GM12878 (cell line): ENCODE results near the gene TRIM60. TPM values are rescaled to one million over a fixed set of nuclear protein-coding genes. Genes with fewer than 3 reads are reported as not detected.

ENCODE experiments used
- FOS ChIP-seq: IDR thresholded peaks from 3 replicates; pipeline ENCODE4 v1.6.1; 2011; ENCODE audit warnings: borderline replicate concordance; ENCODE audit not compliant: insufficient read length; ENCODE audit errors: extremely low read depth
- HDGF ChIP-seq: fragments of 450-650 bp; IDR thresholded peaks from 2 replicates; pipeline ENCODE4 v1.6.1; 2016; ENCODE audit warnings: antibody characterized with exemption
- POLR2A ChIP-seq: IDR thresholded peaks from 2 replicates; pipeline ENCODE4 v1.6.1; 2011; ENCODE audit warnings: low read depth, mild to moderate bottlenecking, low read length
- polyA plus RNA-seq, 11 experiments: library from polyadenylated mRNA; depleted of rRNA in 4 of 11; unstranded in 6 of 11; stranded (reverse) in 5 of 11; fragments of >200 nt; fragmentation: Nextera tagmentation in 4 of 11; fragmentation: Illumina TruSeq in 1 of 11; extraction: Ambion mirVana in 4 of 11; extraction: Trizol in 1 of 11; gene quantifications; 1 replicate in 1 of 11; 2 replicates in 10 of 11; pipeline versions ENCODE4 v1.2.1 to v1.2.3, GENCODE V29; 2011 to 2016; ENCODE audit warnings: inconsistent platforms in 2 of 11, missing spikeins in 2 of 11, low read depth in 1 of 11
- total RNA-seq, 4 experiments: library from RNA; depleted of rRNA in 3 of 4; stranded (reverse); fragments of >200 nt in 3 of 4; fragmentation: Illumina TruSeq in 1 of 4; extraction: Trizol in 1 of 4; gene quantifications; 2 replicates each; pipeline versions ENCODE4 v1.2.1 to v1.2.3, GENCODE V29; 2013 to 2021
- TF ChIP-seq, protein P1 (sequence below): fragments of 150-350 bp; IDR thresholded peaks from 2 replicates; pipeline ENCODE4 v1.6.1; 2016; ENCODE audit warnings: low read depth, low read length
- TF ChIP-seq, protein P2 (sequence below): IDR thresholded peaks from 2 replicates; pipeline ENCODE4 v1.6.1; 2012; ENCODE audit warnings: low read depth, low read length, improper control_type of control experiment
- TF ChIP-seq, protein P3 (sequence below): IDR thresholded peaks from 2 replicates; pipeline ENCODE4 v1.6.1; 2011; ENCODE audit warnings: low read depth, mild to moderate bottlenecking, low read length, moderate library complexity, borderline replicate concordance; ENCODE audit errors: extremely low read depth
- TF ChIP-seq, protein P4 (sequence below): fragments of 450-650 bp; formaldehyde crosslinking; IDR thresholded peaks from 2 replicates; pipeline ENCODE4 v1.4.0; 2020; ENCODE audit warnings: mild to moderate bottlenecking, moderate library complexity

TRIM60 gene
- total and polyA plus RNA-seq, 10 of the 15 experiments (the other 5 are each of a cell fraction or from before 2014, with no cell fraction given), result not detected

DNA sequence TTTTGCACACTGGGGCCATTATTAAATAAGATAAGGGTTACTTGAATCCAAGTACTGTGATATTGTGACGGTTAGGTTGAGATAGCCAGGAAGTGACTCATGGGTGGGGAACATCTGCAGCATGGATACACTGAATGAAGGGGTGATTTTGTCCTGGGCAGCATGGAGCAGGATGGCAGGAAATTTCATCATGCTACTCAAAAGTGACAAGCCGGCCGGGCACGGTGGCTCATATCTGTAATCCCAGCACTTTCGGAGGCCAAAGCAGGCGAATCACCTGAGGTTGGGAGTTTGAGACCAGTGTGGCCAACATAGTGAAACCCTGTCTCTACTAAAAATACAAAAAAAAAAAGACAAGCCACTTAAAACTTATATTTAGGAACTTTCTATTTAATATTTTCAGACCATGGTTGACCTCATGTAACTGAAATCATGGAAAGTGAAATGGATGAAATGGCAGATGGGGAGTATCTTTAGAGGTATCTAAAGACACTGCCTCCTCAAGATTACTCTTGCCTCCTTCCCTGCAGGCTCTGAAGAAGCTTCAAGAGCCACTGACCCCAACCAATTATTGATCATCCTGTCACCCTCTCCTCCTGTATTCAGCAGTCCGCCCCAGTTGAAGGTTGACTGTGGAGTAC, 3.9 kb upstream of the TRIM60 start (continued):
- TF ChIP-seq, protein P1, sequence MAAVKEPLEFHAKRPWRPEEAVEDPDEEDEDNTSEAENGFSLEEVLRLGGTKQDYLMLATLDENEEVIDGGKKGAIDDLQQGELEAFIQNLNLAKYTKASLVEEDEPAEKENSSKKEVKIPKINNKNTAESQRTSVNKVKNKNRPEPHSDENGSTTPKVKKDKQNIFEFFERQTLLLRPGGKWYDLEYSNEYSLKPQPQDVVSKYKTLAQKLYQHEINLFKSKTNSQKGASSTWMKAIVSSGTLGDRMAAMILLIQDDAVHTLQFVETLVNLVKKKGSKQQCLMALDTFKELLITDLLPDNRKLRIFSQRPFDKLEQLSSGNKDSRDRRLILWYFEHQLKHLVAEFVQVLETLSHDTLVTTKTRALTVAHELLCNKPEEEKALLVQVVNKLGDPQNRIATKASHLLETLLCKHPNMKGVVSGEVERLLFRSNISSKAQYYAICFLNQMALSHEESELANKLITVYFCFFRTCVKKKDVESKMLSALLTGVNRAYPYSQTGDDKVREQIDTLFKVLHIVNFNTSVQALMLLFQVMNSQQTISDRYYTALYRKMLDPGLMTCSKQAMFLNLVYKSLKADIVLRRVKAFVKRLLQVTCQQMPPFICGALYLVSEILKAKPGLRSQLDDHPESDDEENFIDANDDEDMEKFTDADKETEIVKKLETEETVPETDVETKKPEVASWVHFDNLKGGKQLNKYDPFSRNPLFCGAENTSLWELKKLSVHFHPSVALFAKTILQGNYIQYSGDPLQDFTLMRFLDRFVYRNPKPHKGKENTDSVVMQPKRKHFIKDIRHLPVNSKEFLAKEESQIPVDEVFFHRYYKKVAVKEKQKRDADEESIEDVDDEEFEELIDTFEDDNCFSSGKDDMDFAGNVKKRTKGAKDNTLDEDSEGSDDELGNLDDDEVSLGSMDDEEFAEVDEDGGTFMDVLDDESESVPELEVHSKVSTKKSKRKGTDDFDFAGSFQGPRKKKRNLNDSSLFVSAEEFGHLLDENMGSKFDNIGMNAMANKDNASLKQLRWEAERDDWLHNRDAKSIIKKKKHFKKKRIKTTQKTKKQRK, result no peak
- TF ChIP-seq HDGF, result no peak
- TF ChIP-seq FOS, result no peak
- no peak for TF ChIP-seq POLR2A
- TF ChIP-seq, protein P2, sequence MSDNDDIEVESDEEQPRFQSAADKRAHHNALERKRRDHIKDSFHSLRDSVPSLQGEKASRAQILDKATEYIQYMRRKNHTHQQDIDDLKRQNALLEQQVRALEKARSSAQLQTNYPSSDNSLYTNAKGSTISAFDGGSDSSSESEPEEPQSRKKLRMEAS, result no peak
- TF ChIP-seq, protein P3, sequence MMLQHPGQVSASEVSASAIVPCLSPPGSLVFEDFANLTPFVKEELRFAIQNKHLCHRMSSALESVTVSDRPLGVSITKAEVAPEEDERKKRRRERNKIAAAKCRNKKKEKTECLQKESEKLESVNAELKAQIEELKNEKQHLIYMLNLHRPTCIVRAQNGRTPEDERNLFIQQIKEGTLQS, result no peak
- TF ChIP-seq, protein P4, sequence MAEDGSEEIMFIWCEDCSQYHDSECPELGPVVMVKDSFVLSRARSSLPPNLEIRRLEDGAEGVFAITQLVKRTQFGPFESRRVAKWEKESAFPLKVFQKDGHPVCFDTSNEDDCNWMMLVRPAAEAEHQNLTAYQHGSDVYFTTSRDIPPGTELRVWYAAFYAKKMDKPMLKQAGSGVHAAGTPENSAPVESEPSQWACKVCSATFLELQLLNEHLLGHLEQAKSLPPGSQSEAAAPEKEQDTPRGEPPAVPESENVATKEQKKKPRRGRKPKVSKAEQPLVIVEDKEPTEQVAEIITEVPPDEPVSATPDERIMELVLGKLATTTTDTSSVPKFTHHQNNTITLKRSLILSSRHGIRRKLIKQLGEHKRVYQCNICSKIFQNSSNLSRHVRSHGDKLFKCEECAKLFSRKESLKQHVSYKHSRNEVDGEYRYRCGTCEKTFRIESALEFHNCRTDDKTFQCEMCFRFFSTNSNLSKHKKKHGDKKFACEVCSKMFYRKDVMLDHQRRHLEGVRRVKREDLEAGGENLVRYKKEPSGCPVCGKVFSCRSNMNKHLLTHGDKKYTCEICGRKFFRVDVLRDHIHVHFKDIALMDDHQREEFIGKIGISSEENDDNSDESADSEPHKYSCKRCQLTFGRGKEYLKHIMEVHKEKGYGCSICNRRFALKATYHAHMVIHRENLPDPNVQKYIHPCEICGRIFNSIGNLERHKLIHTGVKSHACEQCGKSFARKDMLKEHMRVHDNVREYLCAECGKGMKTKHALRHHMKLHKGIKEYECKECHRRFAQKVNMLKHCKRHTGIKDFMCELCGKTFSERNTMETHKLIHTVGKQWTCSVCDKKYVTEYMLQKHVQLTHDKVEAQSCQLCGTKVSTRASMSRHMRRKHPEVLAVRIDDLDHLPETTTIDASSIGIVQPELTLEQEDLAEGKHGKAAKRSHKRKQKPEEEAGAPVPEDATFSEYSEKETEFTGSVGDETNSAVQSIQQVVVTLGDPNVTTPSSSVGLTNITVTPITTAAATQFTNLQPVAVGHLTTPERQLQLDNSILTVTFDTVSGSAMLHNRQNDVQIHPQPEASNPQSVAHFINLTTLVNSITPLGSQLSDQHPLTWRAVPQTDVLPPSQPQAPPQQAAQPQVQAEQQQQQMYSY (CRISPR knock-in tag), result no peak
- TF ChIP-seq, all 136 proteins: peak for 0
